ENCODE data around the gene CES1.
"Not testable (repeated sequence)": the region's sequence is repeated elsewhere in the genome, so short reads cannot be mapped to it uniquely, and the experiment has no call there.

CES1 gene

GRCh38 chr16:55830658-55831294 is 2.1 kb downstream of the CES1 start:
- no peak for DNase-seq (ENCODE audit: low read depth in 2 of 2)

DNA sequence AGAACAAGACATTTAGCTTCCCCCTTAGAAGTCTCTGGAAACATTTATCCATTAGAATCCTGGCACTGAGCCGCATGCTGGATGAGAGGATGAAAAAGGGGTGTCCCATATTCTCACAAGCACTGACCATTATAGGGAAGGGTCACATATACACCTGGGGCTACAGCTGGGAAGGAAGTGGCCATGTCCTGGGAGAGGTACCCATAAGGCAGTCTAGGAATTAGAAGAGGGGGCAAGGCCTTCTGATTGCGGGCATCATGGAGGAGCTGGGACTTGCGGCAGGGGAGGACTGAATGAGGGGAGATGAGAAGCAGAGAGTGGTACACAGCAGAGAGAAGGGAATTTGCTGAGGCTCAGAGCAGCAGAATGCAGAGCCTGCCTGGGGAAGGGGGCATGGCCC is 3.7 kb downstream of the CES1 start:
- not testable (repeated sequence) for DNase-seq (ENCODE audit: low read depth in 2 of 2)

DNA sequence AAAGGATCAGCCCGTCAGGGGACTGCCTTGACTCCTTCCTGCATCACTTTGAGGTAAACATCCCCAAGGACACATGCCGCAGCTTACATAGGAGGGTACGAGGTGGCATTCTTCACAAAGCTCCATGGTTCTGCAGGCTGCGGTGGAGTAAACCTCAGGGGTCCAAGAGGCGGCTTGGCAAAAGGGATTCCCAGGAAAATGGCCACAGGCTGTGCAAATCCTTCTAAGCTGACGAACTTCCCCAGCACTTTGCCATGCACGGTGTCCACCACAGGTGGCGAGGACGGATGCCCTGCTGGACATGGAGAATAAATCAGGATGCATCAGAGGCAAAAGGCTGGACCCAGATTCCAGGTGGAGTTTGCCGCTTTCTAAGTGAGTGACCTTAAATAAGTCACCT is 4.2 kb downstream of the CES1 start:
- no peak for DNase-seq (ENCODE audit: low read depth in 2 of 2)

- no peak for DNase-seq (ENCODE audit: low read depth in 2 of 2)
Measured at GRCh38 chr16:55825115-55825728, 7.7 kb downstream of the CES1 start.

DNA sequence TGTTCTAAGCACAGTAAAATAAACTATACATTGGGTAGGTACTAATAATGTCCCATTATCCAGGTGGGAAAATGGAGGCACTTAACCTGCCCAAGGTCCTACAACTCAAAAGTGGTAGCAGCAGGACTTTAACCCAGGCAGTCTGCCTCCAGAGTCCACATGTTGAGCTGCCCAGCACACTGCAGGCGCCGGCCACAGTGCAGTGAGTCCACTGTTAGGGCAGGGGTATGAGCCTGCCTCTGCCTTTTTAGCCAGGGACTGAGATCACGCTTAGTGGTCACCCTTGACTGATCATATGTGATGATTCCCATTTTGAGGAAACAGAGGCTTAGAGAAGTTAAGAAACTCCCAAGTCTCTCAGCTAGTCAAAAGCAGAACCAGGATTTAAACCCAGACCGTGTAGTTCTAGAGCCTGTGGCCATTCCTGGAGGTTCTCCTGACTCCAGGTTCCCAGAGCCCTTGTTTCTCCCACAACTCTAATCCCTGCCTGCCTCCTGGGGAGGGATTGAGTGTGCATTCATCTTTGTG is 8.4 kb downstream of the CES1 start:
- DNase-seq (ENCODE audit: low read depth in 2 of 2), result no peak

- no peak for DNase-seq (ENCODE audit: low read depth in 2 of 2)
Measured at GRCh38 chr16:55822280-55822810, 10.6 kb downstream of the CES1 start.

DNA sequence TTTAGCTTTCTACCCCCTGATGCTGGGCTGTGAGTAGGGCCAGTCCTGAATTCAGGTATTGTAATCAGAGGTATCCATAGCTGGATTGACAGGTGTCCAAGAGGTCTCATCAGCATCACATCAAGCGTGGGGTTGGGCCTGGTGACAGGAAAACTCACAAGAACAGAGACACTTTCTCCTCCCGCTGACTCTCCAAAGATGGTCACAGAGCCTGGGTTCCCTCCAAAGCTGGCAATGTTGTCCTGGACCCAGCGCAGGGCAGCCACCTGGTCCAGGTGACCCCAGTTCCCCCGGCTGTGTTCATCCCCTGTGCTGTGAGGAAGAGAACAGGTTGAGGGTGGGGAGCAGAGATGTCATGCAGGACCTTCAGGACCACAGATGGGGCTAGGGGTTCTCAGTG is 11.7 kb downstream of the CES1 start:
- DNase-seq (ENCODE audit: low read depth in 2 of 2), result no peak

- DNase-seq (ENCODE audit: low read depth in 2 of 2), result no peak
Measured at GRCh38 chr16:55820615-55821014, 12.3 kb downstream of the CES1 start.

GRCh38 chr16:55817236-55817912 is 15.5 kb downstream of the CES1 start:
- DNase-seq (ENCODE audit: low read depth in 2 of 2), result no peak

- DNase-seq (ENCODE audit: low read depth in 2 of 2), result not testable (repeated sequence)
Measured at GRCh38 chr16:55816222-55816621, 16.7 kb downstream of the CES1 start.

GRCh38 chr16:55815320-55815719 is 17.6 kb downstream of the CES1 start:
- DNase-seq (ENCODE audit: low read depth in 2 of 2), result no peak

- DNase-seq (ENCODE audit: low read depth in 2 of 2), result not testable (repeated sequence)
Measured at GRCh38 chr16:55814174-55814573, 18.7 kb downstream of the CES1 start.

- DNase-seq (ENCODE audit: low read depth in 2 of 2), result not testable (repeated sequence)
Measured at GRCh38 chr16:55813730-55814129, 19.2 kb downstream of the CES1 start.

DNA sequence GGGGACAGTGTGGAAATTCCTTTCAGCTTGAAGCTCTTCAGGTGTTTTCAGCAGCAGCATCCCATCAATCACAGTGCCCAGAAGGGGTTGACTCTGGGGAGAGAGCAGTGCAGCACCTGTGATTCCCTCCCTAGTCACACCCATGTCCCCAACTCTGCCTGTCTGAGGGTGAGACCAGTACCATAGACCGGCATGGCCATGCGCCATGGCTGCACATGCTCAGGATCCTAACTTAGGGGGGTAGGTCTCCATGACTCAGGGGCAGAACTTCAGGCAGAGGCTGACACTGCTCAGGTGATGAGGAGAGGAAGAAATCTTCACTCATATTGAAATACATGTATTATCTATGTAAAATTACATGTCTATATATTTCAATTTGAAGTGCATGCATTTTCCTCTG is 19.9 kb downstream of the CES1 start:
- no peak for DNase-seq (ENCODE audit: low read depth in 2 of 2)

- no peak for DNase-seq (ENCODE audit: low read depth in 2 of 2)
Measured at GRCh38 chr16:55811811-55812210, 21.1 kb downstream of the CES1 start.

- no peak for DNase-seq (ENCODE audit: low read depth in 2 of 2)
Measured at GRCh38 chr16:55810451-55810961, 22.4 kb downstream of the CES1 start.

DNA sequence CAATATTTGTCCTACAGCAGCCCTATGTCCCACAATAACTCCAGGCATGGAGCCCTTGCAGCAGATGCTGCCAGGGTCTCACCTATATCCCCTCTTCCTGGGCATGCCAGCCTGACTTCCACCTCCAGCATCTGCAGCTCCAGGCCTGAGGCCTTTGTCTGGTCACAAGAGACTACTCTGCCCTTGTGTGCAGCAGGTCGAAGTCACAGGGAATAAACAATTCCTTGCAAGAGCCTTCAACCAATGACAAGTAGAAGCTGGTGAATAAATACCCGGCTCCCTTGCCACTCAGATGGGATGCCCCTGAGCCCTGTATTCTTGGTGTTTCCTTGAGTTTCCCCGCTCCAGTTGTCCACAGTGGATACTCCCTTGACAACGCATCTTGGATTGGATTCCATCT is 23.0 kb downstream of the CES1 start:
- no peak for DNase-seq (ENCODE audit: low read depth in 2 of 2)

DNA sequence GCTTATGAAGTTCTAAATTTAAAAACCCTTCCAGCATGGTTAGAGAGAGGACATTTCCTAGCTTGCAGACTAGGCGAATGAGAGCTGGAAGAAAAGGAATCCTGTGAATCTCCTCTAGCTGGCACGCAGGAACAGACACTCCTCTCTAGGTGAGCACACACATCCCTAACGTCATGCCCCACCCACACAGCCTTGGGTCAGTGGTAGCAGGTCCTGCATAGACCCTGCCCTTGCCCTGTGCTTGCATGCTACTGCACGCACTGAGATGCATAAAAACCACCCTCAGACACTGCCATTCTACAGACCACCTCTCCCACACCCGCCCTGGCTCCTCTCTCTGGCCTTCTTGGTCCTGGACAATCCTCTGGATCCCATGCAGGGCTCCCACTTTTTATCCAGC is 23.5 kb downstream of the CES1 start:
- DNase-seq (ENCODE audit: low read depth in 2 of 2), result no peak

- not testable (repeated sequence) for DNase-seq (ENCODE audit: low read depth in 2 of 2)
Measured at GRCh38 chr16:55808286-55808685, 24.6 kb downstream of the CES1 start.

DNA sequence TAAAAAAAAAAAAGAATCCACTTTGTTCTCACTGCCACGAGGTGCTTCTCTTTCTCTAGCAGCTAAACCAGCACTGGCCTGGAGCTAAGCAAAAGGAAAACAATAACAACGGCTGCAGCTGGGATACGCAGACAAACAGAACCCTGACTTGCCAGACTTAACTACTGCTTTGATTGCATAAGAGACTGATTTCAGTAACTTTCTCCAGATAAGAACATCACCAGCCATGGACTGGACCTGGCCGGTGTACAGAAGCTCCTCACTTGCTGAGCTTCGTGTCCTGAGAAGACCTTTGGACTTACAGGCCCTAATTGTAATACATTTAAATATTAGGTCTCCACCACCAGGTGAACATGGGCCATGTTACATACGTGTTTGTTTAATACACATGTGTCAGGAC is 27.8 kb downstream of the CES1 start:
- not testable (repeated sequence) for DNase-seq (ENCODE audit: low read depth in 2 of 2)

DNA sequence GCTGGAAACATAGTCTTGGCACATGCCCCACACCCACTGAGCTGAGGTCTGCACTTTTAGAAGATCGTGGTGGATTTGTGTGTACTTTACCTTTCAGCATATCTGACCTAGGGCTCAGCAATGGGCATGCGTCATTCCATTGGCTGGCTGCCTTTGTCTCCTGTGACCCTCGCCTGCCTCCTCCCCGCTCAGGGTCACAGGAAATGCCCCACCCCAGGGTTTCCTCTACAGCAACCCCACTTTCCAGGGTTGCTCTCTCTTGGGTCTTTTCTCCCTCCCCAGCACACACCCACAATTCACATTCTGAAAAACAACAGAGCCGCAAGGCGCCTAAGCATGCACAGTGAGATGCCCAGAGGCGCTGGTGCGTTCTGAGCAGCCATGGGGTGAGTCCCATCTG is 29.2 kb downstream of the CES1 start:
- DNase-seq (ENCODE audit: low read depth in 2 of 2), result not testable (repeated sequence)

GRCh38 chr16:55792934-55793374 is 39.9 kb downstream of the CES1 start:
- DNase-seq (ENCODE audit: low read depth in 2 of 2), result not testable (repeated sequence)

All from stimulated activated CD4-positive, alpha-beta T cell treated with anti-CD3 and anti-CD28 coated beads, Interleukin-4, amount 100 ng/mL, for 48 hours (primary cell).